HG03280 (cell line): Measurements from ENCODE around the gene ICAM5.
"Not testable (repeated sequence)": the region's sequence is repeated elsewhere in the genome, so short reads cannot be mapped to it uniquely, and the experiment has no call there.

Experiments
- ATAC-seq: cut with Tn5 transposase; IDR thresholded peaks from one replicate; pipeline ENCODE4 v1.9.1; 2021; ENCODE audit warnings: mild to moderate bottlenecking, moderate library complexity; ENCODE audit not compliant: unreplicated experiment

Gene ICAM5

DNA sequence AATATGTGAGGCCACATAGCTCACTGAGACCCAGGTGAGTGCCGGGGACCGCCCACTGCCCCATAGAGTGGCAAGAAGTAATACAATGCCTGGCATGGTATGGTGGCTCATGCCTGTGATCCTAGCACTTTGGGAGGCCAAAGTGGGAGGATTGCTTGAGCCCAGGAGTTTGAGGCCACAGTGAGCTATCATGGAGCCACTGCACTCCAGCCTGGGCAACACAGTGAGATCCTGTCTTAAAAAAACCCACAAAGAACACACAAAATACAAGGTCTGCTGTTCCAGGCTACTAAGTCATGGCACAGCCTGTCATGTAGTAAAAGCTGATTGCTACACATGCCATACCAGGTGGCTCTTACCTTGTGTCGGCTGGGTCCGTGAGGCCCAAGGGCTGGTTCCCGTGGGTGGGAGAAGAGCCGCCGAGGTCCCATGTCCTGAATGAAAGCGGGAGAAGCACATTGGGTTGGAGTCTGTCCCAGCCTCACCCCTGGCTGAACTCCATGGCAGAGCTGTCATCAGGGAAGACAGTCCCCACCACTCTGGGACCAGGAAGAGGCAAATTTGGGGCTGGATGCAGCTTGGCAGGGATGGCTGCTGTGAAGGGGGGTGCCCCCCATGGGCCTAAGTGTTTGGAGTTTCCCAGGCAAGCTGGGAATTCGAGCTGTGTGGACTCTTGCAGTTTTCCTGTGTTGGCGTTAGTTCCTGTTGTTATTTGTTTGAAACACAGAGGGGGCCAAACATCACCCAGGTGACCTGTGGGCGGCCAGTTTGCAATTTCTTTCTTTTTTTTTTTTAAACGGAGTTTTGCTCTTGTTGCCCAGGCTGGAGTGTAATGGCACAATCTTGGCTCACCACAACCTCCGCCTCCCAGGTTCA, 29.3 kb downstream of the ICAM5 start:
- ATAC-seq, result no peak

DNA sequence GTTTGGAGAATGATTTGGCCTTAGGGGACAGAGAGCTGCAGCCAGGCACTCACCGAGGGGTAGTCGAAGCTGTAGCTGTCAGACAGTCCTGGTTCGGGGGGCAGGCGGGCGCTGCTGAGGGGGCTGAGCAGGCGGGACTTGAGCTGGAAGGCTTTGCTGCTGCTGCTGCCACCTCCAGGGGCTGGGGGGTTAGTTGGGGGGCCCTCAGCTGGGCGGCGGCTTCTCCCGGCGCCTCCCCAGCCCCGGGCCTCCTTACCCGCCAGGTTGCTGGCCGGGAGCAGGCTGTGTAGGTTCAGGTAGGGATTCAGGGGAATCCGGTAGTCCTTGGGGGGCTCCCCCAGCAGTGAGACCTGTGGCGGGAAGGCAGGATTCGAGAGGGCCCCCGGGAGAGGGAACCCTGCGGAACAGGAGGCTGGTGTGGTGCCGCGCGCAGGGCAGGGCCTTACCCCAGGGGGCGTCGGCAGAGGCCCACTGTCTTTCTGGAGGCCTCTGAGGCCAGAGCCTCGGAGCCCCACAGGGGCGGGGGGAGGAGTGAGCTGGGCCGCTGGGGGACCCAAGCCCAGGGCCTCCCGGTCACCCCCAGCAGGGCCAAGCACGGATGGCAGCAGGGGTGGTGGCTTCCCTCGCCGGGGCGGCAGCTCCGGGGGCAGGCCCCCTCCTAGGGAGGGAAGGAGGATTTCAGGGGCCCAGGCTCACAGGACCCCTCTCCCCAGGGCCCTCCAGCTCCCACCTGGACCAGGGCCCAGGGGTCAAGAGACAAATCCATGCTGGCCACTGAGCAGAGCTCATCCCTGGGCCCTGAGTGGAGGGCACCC, 31.1 kb downstream of the ICAM5 start:
- no peak for ATAC-seq

DNA sequence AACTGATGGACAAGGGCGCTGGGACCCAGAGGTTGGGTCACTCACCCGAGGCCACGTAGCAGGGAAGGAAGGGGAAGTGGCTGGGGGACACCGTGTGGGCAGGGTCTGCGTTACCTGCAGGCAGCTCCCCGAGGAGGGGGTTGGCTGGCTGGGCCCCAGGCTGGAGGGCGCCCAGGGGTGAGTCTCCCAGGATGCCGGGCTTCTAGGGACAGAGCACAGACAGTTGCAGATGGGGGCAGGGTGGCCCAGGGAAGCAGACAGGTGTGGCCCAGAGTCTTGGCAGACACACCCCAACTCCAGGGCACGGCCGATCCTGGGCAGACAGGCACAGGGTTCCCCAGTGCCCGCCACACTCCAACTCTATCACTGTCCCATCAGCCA, 31.7 kb downstream of the ICAM5 start:
- no peak for ATAC-seq

DNA sequence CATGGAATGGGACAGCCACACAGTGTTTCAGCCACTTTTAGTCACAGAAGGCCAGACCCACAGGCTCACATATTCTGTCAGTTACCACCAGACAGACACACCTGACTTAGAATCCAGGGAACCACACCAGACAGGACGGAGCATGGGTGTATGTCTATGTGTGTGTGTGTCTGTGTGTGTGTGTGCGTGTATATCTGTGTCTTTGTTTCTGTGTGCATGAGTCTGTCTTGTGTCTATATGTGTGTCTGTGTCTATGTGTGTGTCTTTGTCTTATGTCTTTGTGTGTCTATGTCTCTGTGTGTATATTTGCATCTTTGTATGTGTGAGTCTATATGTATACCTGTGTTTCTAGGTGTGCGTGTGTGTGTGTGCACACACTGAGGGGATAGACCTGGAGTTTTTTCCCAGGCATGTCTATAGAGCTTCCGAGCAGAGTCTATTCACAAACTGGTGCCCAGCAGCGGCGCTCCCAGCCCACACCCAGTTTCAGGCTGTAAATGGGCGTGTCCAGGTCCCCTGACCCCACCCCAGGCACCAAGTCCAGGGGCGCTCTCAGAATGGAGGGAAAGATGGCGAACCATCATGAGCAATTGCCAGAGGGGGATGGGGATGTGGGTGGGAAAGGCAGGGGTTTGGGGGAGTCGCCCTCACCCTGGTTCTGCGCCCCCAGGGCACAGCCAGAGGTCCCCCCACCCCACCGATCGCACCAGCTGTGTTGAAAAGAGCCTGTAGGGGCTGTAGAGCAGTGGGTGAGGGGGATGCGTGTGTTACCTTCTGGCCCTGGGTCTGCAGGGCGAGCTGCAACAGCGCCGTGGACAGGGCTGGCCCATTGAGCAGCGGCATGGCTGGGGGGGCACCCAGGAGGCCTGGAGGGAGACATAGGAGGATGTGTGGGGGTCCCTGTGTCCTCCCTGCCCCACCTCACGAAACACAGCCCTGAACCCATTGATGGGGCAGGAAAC, 32.4 kb downstream of the ICAM5 start:
- ATAC-seq, result no peak

DNA sequence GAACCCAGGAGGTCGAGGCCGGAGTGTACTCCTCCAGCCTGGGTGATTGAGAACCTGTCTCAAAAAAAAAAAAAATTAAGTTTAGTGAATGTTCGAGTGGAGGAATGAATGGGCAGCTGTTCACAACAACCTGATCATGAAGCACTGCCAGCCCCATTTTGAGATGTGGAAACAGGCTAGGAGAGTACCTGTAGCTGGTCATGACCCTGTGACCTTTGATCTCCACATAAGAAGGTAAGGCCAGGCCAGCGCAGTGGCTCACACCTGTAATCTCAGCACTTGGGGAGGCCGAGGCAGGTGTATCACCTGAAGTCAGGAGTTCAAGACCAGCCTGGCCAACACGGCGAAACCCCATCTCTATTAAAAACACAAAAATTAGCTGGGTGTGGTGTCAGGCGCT, 36.0 kb downstream of the ICAM5 start:
- ATAC-seq, result no peak

DNA sequence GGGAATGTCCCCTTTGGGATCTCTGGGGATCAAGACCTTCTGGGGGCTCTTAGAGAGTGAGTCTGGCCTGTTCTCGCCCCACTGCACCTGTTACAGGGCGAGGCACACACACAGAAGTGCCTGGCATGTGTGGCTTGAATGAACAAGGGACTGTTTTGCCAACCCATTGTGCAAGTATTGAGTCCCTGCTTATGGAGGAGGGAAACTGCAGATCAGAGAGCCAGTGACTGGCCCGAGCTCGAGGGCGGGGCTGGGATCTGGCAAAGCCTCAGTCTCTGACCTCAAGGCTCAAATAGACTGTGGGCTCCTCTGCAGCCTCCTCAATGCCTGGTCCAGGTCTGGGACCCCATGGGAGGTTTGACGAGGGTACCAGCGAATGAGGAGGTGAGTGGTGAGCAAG, 38.0 kb downstream of the ICAM5 start:
- ATAC-seq, result no peak

DNA sequence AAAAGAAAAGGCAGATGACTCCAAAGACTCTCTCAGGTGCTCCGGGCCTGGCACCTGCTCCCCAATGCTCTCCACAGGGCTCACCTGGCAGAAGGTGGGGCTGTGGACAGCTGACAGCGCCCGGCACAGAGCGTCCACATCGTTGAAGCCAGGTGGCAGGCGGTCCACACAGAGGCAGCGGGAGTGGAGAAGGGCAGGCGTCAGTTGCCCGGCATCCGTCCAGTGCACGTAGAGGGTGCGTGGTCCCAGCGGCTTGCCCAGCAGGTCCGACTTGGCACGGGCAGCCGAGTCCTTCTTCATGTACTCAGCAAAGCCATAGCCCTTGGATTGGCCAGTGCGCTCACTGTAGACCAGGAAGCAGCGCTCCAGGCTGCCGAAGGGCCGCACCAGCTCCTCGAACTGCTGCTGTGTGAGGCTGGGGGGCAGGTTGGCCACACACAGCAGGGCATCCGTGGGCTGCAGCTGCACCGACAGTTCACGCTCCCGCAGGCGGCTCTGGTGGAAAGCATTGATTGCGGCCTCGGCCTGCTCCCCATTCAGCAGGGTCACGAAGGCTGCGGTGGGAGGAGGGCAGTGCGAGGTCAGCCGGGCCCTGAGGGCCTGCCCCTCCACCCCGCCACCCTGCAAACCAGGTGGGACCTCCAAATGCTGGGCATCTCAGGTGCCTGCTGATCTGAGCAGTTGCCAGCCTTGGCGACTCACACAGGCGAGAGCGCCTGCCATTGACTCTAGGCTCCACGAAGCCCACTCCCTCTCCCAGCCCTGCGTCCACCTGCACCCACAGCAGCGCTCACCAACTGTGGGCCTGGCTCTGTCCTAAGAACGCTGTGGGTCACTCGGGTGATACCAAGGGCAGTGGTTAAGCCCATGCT, 39.0 kb downstream of the ICAM5 start:
- no peak for ATAC-seq

DNA sequence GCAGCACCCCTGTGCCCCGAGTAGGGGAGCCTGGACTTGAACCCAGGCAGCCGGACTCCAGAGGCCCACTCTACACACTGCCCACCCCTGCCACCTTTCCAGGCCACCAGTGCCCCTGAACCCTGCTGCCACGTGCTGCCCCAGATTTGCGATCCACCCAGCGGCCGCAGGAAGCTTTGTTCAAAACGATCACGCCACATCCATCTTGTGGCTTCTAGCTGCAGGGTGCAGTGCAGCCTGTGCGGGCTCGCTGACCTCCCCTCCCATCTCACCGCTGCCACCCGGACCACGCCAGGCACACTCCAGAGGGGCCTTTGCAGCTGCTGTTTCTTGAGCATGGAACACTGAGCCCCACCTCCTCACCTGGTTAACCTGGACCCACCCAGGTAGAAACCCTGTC, 39.8 kb downstream of the ICAM5 start:
- ATAC-seq, result no peak

DNA sequence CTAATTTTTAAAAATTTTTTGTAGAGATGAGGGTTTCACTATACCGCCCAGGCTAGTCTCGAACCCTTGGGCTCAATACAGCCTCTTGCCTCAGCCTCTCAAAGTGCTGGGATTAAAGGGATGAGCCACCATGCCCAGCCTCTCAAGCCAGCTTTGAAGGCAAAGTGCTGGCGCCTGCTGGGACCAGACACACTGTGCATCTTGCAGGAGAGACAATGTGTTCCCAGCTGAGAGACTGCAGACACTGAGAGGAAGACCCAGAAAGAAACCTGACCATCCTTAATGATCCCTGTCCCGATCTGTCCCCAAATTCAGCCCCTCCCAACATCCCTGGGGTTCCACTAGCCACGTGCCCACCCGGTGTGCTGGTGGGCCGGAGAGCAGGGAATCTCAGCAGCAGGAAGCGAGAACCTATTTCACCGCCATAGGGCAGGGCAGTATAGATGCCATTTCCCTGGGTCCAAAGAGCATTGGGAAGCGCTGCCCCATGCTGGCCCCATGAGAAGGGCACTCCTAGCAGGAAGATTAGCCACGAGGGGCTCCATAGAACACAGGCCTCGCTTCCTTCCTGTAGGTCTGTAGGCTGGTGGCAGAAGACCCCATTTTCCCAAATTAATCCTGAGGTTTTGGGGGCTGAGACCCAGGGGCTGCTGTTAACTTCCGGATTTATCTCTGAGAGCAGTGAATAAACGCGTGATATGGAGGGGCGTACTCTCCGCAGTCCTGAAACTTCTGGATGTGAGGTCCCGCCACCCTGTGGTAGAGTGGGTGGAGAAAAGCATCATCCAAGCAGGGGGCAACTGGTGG, 42.6 kb downstream of the ICAM5 start:
- ATAC-seq, result no peak

DNA sequence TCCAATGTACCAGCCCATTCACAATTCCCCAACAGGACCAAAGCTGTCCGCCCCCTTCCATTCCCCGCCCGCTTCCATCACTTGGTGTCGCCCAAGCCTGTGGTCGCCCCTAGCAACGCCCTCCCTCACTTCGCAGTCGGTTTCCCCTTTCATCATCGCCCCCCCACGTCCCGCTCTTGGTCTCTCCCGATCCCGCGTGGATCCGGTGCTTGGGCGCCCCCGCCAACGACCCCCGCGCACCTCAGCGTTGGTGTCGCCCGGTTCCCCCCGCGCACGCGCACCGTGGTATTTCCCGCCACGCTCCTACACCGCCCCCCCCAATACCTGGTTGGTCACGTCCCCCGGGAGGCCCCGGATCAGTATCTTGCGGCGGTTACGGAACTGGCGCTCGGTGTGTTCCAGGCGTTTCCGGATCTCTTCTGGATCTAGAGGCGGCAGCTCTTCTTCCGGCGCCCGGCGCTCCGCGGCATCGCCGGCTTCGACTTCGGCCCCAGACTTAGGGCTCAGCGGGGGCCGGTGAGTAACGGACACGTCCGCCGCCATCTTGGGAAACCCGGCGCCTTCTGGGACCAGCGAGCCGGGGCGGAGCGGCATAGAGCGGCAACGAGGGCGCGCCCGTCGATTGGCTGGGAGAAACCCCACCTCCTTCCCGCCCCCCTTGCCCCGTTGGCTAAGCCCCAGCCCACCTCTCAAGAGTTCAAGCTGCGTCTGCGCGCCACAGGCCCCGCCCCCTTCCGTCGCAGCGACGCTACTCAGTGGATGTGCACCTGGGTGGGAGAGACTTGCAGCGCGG, 43.4 kb downstream of the ICAM5 start, which contains the start of gene RAVER1:
RAVER1 (minus strand) TSS at position 565 of the 793 bp plus-strand sequence; CDS start at position 543, 22 bp downstream.
- peak; percentile 90 for ATAC-seq

DNA sequence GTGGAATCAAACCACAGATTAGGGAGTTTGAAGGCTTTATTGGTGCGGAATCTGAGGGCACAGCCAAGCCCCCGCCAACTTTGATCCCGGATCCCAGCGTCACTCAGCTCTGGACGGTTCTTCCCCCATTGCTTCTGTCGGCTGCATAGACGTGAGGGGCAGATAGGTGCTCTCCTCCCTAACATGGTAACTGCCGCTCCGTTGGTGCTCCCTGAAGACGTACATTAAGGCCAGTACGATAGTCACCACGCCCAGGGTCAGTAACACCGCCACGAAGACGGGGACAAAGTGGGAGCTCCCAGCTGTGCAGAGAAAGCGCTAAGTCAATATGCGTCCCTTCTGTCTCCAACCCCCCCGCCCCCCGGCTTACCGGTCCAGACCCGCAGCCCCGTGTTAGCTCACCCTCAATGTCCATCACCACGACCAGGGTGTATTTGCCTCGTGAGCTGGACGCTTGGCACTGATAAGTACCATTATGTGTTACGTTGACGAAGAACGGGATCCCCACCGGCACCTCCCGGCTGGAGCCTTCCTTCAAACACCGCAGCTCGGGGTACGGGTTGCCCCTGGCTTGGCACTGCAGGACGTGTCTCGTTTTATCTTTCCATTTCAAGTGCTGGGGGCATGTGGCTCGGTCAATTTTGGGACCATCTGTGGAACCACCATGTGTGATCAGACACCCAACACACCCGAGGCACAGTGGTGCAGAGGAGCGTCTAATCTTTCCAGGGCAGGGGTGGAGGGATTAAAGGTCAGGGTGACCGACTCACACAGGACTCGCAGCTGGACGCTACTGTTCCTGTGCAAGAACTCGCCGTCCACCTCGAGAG, 44.2 kb downstream of the ICAM5 start:
- no peak for ATAC-seq

DNA sequence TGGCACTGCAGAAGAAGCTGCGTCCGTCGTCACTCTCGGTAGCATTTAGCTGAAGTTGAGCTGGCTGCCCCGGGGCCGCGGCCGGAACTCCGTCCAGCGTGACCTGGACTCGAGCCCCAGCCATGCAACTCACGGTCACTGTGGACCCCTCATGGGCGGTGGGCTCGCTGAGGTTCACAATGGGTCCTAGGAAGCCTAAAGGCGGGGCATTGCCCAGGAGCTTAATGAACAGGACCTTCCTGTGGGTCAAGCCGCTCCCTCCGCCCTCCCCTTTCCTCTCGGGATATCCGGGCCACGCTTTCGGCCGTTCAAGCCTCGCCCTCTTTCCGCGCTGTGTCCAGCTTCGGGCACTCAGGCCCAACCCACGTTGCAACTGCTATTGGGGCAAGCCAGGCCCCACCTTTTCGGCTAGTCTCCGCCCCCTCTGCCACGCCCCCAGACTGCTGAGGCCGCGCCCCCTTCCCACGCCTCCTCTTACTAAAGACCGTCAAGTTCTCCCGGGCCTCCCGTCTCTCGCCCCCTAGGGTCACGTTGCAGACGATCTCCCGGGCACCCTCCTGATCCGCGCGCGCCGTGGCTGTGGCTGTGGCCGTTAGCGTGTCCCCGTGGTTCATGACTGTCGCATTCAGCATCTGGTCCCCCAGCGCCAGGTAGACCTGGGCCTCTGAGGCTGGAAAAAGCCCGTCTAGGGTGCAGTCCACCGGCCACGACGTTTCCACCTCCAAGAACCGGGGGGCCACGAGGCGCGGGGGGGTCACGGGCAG, 45.0 kb downstream of the ICAM5 start:
- no peak for ATAC-seq

DNA sequence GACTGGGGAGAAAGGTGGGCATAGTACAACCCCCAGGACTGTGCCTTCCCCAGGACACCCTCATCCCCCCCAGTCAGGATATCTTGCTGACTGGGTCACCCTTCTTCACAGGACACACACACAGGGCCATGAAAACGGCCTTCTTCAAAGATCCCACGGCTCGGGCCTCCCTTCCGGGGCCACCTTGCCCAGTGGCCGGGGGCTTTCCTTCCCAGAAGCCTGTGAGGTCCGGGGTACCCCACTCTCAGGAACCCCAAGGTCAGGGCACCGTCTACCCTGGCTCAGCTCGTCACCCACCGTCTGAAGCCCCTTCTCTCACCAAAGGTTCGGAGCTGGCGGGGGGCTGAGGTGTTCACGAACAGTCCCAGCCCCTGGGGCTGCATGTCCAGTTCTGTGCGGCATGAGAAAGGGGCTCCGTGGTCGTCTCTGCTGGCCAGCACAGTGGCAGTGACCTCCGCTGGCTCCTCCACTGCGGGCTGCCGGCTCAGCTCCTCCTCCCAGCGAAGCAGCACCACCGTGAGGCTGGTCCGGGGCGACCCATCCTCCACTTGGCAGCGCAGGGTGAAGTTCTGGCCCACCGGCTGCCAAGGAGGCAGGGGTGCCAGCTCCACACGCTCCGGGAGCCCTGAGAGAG, 45.7 kb downstream of the ICAM5 start:
- ATAC-seq, result no peak

DNA sequence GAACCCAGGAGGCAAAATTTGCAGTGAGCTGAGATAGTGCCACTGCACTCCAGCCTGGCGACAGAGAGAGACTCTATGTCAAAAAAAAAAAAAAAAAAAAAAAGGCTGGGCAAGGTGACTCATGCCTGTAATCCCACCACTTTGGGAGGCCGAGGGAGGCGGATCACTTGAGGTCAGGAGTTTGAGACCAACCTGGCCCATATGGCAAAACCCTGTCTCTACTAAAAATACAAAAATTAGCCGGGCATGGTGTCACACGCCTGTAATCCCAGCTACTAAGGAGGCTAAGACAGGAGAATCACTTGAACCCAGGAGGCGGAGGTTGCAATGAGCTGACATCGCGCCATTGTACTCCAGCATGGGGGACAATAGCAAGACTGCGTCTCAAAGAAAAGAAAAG, 47.0 kb downstream of the ICAM5 start:
- not testable (repeated sequence) for ATAC-seq

DNA sequence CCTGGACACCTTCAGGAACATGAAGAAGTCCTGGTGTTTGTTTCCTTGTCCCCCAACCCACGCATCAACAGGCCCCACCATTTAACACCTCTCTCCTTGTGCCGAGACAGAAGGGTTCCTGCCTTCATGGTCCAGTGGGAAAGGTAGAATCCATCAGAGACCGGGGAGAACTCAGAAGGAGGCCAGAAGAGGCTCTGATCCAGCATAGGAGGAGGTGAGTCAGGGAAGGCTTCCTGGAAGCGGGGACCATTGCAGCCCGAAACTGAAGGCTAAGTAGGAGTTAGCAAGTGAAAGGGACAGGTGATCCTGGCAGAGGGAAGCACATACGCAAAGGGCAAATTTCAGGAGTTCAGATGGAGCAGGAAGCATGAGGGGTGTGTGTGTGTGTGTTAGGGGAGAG, 49.2 kb downstream of the ICAM5 start:
- no peak for ATAC-seq

DNA sequence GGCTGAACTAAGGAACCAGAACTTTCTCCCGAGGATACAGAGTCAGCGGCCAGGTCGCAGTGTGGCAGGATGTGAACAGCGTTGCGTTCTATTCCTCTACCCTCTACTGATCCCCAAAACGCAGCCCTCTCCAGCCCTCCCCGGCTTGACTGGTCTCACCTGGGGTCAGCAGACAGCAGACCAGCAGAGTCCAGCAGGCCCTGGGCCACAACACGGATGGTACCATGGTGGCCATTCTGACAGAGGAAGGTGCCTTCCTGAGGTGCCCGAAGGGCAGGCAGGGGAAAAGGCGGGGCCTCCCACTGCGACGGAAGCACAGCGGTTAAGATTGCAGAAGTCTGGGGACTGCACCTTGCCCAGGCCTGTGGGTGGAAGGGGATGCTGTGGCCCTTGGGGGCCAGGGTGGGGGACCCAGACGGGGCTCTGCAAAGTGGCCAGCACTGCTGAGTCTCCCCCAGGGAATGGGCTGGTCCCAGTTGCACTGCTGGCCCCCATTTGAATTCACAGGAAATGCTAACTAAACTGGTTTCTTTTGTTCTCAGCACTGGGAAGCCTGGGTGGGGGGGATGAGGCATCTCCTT, 49.7 kb downstream of the ICAM5 start, which contains the start of gene ICAM3:
ICAM3 (minus strand) TSS at position 245 of the 581 bp plus-strand sequence; CDS start at position 235, 10 bp downstream.
- peak; percentile 56 for ATAC-seq
